Ecto neural progenitor cell (in vitro differentiated cells): ENCODE data around the gene RHBDF2.

Experiments
- DNase-seq: peaks from one replicate; pipeline ENCODE4 v3.0.0-alpha.2; 2018; ENCODE audit warnings: low spot score

Gene RHBDF2

GRCh38 chr17:76501827-76502307 lies 644 bp upstream of the RHBDF2 start:
- DNase-seq = no peak

DNA sequence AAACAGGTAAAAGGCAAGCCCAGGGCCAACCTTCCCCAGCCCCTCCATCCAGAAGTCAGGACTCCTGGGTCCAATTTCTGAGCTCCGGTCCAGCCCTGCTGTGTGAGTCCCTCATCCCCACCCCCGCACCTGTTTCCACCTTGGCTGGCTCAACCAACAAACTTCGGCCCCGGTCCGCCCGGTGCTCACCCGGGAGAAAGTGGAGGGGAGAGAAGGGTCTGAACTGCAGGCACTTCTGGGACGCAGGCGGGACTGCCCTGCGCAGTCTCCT lies 541 bp downstream of the RHBDF2 start:
- DNase-seq = no peak

DNA sequence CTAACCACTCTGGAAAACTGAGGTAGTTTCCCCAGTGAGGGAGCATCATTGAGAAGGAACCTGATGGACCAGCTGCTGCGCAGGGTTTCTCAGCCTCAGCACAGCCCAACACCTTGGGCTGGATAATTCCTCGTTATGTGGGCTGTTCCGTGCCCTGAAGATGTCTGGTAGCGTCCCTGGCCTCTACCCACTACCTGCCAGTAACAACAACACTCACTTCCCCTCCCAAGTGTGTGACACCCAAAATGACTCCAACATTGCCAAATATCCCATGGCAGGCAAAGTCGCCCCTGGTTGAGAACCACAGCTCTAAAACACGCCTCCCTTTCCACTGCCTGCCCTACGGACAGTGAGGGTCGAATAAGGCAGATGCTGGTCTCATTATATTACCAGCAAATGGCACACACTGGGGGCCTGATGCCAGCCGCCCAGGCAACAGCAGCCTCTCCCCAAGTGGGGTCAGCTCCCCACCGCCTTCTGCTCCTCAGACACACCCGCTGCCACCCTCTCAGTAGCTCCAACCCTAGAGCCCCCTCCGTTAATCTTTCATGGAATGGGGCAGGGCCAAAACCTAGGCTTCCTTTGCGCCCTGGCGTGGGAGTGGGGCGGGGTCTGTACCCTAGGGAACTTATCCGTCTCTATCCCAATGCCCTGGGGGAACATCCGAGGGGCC lies 1.0 kb downstream of the RHBDF2 start:
- no peak for DNase-seq

GRCh38 chr17:76499267-76499667 lies 2.0 kb downstream of the RHBDF2 start:
- DNase-seq = no peak

DNA sequence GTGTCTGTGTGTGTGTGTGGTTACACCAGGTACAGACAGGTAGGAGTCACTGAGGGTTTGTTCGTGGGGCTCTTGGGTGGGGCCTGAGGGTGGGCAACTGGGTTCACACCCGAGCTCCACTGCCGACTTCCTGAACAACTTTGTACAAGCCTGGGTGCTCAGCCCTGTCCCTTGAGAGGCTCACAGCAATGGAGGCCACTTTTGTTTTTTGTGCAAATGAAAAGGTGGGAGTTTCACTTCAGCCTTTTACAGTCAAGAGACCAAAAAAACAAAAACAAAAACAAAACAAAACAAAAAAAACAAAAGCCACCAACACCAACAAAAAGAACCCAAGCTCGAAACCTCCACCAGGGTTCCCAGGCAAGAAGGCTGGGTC lies 2.4 kb downstream of the RHBDF2 start:
- no peak for DNase-seq

GRCh38 chr17:76497979-76498875 lies 3.0 kb downstream of the RHBDF2 start:
- DNase-seq = peak; percentile 85

- DNase-seq = no peak
Measured at GRCh38 chr17:76497699-76497978, 3.6 kb downstream of the RHBDF2 start.

- DNase-seq = no peak
Measured at GRCh38 chr17:76496464-76496863, 4.8 kb downstream of the RHBDF2 start.

DNA sequence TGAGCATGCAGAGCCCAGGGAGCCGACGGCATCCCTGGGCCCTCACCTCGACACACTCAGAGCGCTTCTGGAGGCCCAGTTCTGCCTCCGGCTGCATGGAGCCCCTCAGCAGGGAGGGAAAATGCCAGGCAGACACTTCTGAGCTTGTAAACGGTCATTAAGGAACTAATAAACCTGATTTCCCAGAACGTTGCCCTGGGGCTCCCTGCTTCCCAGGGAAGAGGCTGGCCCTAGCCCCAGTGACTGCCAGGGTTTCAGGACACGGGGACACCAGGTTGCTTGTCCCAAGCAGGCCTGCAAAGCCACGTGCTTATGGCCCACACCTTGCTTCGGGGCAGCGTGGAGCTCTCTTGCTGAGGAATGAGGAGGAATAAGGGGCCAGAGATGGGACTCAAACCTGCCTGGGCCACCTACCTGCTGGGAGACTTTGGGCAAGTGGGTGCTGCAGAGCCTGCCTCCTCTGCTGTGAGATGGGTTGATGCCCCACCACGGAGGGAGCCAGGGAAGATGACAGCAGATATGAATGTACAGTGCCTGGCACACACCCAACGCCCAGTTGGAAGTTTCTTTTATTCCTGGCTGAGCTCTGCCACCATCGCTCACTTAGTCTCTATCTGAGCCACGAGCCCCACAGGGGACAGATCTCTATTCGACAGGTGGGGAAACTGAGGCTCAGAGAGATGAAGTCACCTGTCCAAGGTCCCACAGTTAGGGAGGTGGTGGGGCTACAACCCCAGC lies 5.4 kb downstream of the RHBDF2 start:
- DNase-seq = no peak

DNA sequence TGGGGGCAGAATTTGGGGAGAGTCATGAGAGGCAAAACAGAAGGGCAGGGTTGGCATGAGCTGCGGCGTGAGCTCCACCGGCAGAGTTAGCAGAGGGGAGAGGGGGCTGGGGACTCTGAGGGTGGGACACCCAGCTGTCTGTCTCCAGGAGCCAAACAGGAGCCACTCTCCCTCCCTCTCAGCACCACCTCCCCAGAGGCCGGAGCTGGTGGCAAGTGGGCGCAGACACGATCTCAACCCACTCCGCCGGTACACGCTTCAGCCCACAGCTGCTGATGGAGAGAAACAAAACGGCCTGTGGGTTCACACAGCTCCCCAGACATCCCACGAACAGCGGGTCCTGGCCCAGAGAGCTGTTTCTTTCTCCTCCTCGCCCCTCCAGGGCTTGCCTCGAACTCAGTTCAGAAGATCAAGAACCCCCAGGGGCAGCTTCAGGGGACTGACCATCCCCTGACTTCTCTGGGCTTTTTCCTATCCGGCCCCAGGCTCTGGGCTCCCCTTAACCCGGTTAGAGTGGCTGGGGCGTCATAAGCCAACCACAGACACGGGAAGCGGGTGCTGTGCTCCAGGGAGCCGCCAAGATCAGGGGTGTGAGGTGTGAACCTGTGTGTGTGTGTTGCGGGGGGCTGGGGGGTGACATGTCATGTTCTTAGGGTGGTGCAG lies 7.6 kb downstream of the RHBDF2 start:
- DNase-seq = no peak

DNA sequence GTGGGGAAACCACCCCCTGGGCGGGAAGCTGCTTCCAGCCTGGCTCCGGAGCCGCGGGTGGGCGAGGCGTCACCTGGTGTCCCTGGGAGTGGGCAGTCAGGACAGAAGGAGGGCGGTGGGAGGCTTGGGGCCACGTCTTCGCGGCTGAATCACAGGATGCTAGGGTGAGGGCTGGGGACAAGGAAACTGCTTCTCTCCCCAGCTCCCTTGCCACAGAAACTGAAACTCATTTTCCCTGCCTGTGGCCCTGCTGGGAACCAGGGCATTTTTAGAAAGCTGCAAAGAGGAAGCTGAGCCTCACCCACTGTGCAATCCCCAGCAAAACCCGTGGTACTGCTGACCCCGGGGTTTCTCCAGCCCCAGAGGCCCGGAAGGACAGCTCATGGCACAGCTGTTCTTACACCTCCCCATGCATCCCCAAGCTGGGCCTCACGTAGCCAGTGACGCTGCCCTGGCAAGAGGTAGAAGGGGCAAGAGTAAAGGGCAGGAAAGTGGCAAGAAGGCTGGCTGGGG lies 8.2 kb downstream of the RHBDF2 start:
- no peak for DNase-seq

GRCh38 chr17:76492123-76492988 lies 8.9 kb downstream of the RHBDF2 start:
- DNase-seq = no peak

DNA sequence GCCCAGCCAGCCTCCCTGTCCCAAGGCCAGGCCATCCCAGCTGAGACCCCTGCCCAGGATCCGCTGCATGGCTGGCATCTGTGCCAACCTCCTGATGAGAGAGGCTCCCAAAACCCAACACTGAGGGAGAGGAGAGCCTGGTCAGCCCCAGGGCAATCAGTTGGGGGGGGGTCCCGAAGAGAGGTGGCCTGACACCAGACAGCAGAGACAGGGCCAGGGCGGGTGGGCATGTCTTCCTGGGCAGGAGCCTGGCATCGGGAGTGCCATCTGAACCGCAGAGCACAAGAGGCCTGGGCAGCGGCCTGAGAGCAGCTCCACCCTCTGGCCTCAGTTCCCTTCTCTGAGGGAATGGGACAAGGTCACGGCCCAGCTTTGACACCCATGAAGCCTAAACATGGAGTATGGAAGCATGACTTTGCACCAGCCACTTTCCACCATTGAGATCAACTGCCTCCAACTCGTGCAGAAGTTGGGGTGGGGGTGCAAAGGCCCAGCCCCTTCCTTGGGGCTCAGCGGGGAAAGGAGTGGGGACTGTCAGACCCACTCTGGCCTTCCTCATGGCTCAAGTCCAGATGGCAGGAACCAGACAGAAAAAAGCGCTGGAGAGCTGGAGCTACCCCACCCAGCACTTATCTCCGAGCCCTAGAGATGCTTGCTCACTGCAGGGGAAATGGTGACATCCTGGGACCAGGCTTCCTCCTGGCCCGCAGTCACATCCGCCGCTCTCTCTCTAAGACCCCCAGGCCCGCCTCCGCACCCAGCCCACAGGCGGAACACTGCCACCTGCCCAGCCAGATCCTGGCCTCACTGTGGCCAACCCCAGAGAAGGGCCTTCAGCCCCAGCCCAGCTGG lies 9.7 kb downstream of the RHBDF2 start:
- no peak for DNase-seq

DNA sequence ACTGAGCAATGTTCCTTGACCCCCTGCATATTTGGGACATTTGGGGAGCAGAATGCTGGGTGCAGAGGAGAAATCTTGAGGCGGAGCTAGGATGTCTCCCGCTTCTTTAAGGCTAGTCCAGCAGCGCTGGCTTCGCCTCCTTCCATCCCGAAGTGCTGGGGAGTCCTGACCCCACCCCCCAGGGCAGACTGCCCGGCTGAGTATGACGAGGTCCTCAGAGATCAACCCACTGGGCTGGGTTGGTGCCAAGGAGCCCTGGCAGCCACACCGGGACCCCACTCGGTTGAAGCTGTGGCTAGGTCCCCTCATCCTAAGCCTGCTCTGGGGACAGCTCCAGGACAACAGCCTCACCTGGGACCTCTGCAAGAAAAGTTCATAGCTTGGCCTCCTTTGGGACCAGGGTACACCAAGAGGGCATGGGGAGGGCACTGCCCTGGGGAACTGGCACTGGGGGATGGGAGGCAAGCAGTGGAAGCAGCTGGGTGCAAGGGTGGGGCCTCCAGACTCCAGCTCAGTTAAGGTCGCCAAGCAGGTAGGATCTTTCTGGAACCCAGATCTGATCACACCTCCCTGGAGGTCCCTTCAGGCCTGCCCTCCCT lies 11.0 kb downstream of the RHBDF2 start:
- DNase-seq = no peak

- DNase-seq = no peak
Measured at GRCh38 chr17:76487451-76488192, 13.6 kb downstream of the RHBDF2 start.

DNA sequence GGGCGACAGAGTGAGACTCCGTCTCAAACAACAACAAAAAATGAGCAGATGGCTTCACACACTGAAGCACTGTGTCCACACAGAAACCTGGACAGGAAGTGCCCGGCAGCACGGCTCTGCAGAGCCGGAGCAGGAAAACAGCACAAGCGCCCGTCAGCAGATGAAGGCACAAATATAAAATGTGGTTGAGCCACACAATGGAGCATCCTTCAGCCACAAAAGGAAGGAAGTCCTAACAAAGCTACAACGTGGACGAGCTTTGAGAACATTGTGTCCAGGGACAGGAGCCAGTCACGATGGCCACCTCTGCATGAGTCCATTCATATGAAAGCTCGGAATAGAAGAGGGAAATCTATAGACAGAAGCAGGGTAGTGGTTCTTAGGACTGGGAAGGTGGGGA lies 15.7 kb downstream of the RHBDF2 start:
- no peak for DNase-seq

DNA sequence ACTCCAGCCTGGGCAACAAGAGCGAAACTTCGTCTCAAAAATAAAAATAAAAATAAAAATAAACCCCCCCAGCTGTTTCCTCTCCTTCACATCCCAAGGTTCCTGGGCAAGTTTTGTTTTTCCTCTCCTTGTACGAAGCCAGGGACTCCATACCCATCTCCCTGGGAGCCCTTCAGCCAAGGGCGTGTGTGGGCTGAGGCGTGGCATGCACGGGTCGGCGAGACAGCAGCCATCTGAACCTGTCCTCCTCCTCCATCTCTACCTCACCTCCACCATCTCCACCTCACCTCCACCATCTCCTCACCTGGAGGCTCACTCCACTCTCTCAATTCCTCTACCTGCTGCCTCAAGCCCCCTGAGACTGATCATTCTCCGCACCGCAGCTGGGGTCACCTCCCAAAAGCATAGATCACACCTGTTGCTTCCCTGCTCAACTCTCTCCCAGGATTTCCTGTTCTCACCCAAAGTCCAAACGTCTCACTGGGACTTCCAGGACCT lies 16.9 kb downstream of the RHBDF2 start:
- DNase-seq = no peak

DNA sequence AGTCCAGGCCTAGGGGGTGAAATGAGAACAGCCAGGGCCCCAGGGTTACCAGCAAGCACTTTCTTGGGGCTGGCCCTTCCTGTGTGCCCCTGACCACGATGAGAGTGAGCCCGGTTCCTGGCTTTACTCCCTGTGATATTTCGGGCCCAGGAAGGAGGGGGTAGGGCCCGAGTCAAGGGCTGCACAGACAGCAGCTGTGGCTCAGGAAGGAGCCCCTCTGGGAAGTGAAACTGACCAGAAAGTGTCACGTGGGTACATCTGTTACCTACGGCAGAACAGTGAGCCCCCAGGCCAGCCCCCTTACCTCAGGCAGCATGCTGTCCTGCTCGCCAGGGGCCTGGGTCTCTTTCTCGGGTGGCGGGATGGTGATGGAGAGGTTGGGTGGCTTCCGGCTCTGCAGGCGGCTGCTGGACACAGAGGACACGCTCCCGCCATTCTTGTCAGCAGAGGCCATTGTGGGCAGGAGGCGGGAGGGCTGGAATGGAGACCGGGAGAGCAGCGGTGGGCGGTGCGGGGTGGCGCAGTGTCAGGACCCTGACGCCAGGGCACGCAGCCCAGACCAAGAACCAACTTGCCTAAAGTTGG lies 20.1 kb downstream of the RHBDF2 start:
- no peak for DNase-seq

DNA sequence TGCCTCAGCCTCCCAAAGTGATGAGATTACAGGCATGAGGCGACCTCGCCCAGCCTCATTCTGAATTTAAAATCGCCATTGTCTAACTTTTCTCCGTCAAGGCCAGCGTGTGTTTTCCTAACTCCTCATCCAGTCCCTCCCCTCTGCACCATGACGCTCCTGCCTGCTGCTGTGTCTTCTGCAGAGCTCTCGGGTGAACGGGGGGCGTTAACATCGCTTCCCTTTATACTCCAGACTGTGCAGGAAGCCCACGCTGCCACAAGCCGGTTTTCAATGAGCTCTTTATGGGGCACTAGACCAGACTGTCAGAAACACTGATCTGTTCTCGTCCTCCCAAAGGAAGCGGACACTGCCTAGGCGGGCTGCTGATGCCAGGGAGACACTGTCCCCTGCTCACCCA lies 20.6 kb downstream of the RHBDF2 start:
- no peak for DNase-seq
